Measurements from ENCODE around the gene STAP1. TPM values are rescaled to one million over a fixed set of nuclear protein-coding genes. Genes with fewer than 3 reads are reported as not detected.

Gene STAP1
- total RNA-seq, 1 donor from 2014 or later, result not detected

GRCh38 chr4:67556436-67556835 is 2.1 kb upstream of the STAP1 start:
- no peak for DNase-seq (ENCODE audit: low spot score)
- H3K27ac Mint-ChIP-seq (ENCODE audit: unreplicated experiment), result no peak overlapping the region
- TF ChIP-seq CTCF (IDR thresholded peaks at IDR 0.05), result no peak
- H3K4me3 Mint-ChIP-seq (ENCODE audit: unreplicated experiment), result no peak overlapping the region
- no peaks in the 10 kb centered on the region for H3K4me1 Mint-ChIP-seq (ENCODE audit: low read depth)
- H3K27me3 Mint-ChIP-seq (ENCODE audit: low read depth), result peaks cover 13% of the 10 kb centered on the region
- H3K9me3 Mint-ChIP-seq (ENCODE audit: low read depth), result no peaks in the 10 kb centered on the region
- no peaks in the 10 kb centered on the region for H3K36me3 Mint-ChIP-seq (ENCODE audit: low read depth)

- H3K9me3 Mint-ChIP-seq (ENCODE audit: low read depth), result no peaks in the 10 kb centered on the region
- no peak overlapping the region for H3K27ac Mint-ChIP-seq (ENCODE audit: unreplicated experiment)
- no peak for TF ChIP-seq CTCF (IDR thresholded peaks at IDR 0.05)
- no peak for DNase-seq (ENCODE audit: low spot score)
- H3K4me1 Mint-ChIP-seq (ENCODE audit: low read depth), result no peaks in the 10 kb centered on the region
- H3K36me3 Mint-ChIP-seq (ENCODE audit: low read depth), result no peaks in the 10 kb centered on the region
- no peak overlapping the region for H3K4me3 Mint-ChIP-seq (ENCODE audit: unreplicated experiment)
- H3K27me3 Mint-ChIP-seq (ENCODE audit: low read depth), result peaks cover 5% of the 10 kb centered on the region
These were observed 6.8 kb downstream of the STAP1 start for GRCh38 chr4:67565284-67565683.

GRCh38 chr4:67566335-67566734 is 7.8 kb downstream of the STAP1 start:
- no peak for DNase-seq (ENCODE audit: low spot score)
- H3K36me3 Mint-ChIP-seq (ENCODE audit: low read depth), result no peaks in the 10 kb centered on the region
- peaks cover 5% of the 10 kb centered on the region for H3K27me3 Mint-ChIP-seq (ENCODE audit: low read depth)
- H3K4me3 Mint-ChIP-seq (ENCODE audit: unreplicated experiment), result no peak overlapping the region
- H3K27ac Mint-ChIP-seq (ENCODE audit: unreplicated experiment), result no peak overlapping the region
- TF ChIP-seq CTCF (IDR thresholded peaks at IDR 0.05), result no peak
- H3K9me3 Mint-ChIP-seq (ENCODE audit: low read depth), result no peaks in the 10 kb centered on the region
- no peaks in the 10 kb centered on the region for H3K4me1 Mint-ChIP-seq (ENCODE audit: low read depth)

- Mint-ChIP-seq H3K27ac (ENCODE audit: unreplicated experiment) (no peak overlapping the region), H3K27me3 (ENCODE audit: low read depth) (peaks cover 5% of the 10 kb centered on the region), H3K4me1 (ENCODE audit: low read depth) (no peaks in the 10 kb centered on the region), H3K9me3 (ENCODE audit: low read depth) (no peaks in the 10 kb centered on the region), H3K4me3 (ENCODE audit: unreplicated experiment) (no peak overlapping the region), H3K36me3 (ENCODE audit: low read depth) (no peaks in the 10 kb centered on the region)
- no peak for DNase-seq (ENCODE audit: low spot score)
- no peak for TF ChIP-seq CTCF (IDR thresholded peaks at IDR 0.05)
These were observed 10.3 kb downstream of the STAP1 start for GRCh38 chr4:67568820-67569219.

- no peak for DNase-seq (ENCODE audit: low spot score)
- Mint-ChIP-seq H3K27me3 (ENCODE audit: low read depth) (no peaks in the 10 kb centered on the region), H3K9me3 (ENCODE audit: low read depth) (no peaks in the 10 kb centered on the region), H3K27ac (ENCODE audit: unreplicated experiment) (peak overlapping the region; percentile 51), H3K4me3 (ENCODE audit: unreplicated experiment) (no peak overlapping the region), H3K4me1 (ENCODE audit: low read depth) (no peaks in the 10 kb centered on the region), H3K36me3 (ENCODE audit: low read depth) (no peaks in the 10 kb centered on the region)
- no peak for TF ChIP-seq CTCF (IDR thresholded peaks at IDR 0.05)
These were observed 12.0 kb downstream of the STAP1 start for GRCh38 chr4:67570537-67570936.
